ENCODE measurements around the gene CPM.
A peak's percentile ranks its signal among the peaks of the same experiment; 100 is the strongest.

The CPM gene

DNA sequence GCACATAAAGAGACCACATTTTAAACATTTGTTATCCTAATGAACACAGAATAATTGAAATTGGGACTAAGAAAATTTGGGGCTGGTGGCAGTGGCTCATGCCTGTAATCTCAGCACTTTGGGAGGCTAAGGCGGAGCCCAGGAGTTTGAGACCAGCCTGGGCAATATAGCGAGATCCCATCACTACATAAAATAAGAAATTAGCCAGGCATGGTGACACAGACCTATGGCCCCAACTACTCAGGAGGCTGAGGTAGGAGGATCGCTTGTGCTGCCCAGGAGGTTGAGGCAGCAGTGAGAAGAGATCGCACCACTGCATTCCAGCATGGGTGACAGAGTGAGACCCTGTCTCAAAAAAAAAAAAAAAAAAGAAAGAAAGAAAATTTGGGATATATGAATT is 59.7 kb downstream of the CPM start:
- DNase-seq, result no peak

GRCh38 chr12:68871921-68872320 is 61.0 kb downstream of the CPM start:
- peak; percentile 43 to 64 for DNase-seq

DNA sequence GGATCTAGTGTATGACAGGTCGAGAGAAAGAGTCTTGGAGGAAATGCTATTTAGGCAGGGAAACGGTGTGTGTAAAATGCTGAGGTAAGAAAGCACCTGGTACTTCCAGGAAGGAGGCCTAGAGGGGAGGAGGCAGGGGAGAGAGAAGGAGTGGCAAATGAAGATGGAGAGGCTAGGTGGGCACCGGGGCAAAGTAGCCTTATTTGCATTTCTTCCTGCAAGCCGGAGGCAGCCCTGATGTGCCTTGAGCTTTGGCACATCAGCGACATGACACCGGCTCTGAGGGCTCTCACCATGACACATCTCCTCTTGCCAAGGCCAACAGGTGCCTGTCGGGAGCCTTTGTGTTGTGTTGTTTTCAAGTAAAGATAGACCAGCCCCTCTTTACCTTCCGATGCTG is 61.6 kb downstream of the CPM start:
- no peak for DNase-seq

- no peak for DNase-seq
Observed at GRCh38 chr12:68870443-68870842, 62.5 kb downstream of the CPM start.

- DNase-seq, result no peak
Observed at GRCh38 chr12:68870011-68870410, 63.0 kb downstream of the CPM start.

DNA sequence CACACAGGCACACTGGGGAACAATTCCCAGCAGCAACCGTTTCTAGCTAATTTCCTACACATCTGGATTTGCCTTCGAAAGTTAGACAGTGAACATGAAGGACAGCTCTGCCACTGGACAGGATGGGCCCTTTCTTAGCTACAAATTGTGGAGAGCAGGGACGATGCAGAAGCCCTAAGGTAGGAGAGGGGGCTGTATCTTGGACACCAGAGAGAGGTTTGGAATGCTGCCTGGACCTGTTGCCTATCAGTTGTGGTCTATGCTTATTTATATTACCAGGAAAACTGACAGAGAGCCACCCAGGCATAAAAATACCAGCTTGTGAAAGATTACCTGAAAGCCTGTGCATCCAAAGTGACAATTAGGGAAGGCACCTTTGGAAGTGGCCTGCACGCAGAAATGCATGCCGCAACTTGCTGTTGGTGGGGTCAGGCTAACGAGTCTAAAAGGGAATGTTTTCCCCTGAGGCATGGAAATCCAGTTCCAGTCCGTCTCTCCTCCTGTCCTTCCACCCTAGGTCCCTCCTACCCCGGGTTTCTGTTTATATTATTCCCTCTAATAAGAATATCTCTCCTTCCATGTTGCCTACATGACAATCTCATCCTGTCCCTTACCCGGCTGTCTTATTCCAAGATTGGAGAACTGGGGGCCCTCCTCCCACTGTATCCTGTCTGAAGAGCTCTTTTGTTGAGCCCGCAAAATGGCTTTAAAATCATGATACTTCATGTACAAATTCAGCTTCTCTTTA is 64.8 kb downstream of the CPM start:
- no peak for DNase-seq

- DNase-seq, result no peak
Observed at GRCh38 chr12:68867606-68868005, 65.4 kb downstream of the CPM start.

DNA sequence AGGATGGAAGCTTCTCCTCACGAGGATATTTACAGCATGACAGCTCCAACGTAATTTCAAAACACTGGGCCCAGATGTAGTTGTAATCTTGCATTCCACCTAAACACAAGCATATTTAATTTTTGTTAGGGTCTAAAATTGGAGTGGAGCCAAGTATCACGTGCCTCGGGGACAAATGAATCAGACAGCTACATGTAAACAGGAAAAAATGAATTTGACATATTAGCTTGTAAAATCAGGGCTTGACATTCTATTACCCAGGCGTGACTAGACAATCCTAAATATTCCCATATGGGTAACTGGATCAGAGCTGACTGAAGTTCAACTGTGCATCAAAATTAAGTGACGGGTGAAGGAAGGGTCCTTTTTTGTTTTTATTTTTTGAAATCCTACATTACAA is 66.0 kb downstream of the CPM start:
- DNase-seq, result no peak

- DNase-seq, result no peak
Observed at GRCh38 chr12:68865399-68866164, 67.4 kb downstream of the CPM start.

- DNase-seq, result no peak
Observed at GRCh38 chr12:68864604-68865003, 68.4 kb downstream of the CPM start.

GRCh38 chr12:68863886-68864454 is 69.0 kb downstream of the CPM start:
- DNase-seq, result peak; percentile 57 to 72

- no peak for DNase-seq
Observed at GRCh38 chr12:68863109-68863770, 69.7 kb downstream of the CPM start.

DNA sequence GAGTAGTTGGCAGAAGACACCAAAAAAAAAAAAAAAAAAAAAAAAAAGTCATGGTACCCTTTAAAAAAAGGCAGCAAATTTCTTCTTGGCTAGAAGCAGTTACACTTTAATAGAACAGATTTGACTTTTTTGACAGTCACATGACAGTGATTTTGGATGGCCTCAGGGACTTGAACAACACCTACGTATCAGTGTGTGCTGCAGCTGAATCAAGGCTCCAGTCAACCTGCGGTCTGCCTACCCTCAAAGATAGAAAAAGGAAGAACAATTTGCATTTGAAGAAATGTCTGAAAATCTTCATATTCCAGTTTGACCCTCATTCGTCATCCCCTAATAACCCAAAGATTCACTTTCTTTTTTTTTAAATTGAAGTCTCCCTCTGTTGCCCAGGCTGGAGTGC is 71.1 kb downstream of the CPM start:
- DNase-seq, result no peak

- no peak for DNase-seq
Observed at GRCh38 chr12:68856510-68856909, 76.5 kb downstream of the CPM start.

DNA sequence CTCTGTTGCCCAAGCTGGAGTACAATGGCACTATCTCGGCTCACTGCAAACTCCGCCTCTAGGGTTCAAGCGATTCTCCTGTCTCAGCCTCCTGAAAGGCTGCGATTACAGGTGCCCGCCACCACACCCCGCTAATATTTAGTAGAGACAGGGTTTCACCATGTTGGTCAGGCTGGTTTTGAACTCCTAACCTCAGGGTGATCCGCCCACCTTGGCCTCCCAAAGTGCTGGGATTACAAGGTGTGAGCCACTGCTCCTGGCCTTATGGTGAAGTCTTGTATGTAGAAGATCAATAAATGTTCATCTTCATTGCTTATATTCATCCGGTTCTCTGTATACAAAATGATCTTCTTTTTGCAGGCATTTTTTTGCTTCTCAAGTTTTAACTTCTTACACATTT is 77.2 kb downstream of the CPM start:
- DNase-seq, result no peak

DNA sequence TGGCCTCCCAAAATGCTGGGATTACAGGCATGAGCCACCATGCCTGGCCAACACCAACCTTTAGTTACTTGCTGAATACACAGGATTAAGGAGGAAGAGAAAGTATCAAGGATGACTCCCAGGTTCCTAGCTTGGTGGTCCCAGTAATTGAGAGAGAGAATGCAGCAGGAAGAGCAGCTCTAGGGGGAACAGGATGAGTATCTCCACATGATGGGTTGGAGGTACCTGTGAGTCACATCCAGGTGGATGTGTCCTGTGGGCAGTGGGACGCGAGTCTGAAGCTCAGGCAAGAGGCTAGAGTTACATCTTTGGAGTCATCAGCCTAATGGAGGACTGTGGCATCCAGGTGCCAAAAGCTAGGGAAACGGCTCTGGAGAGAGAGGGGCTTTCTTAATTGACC is 77.9 kb downstream of the CPM start:
- DNase-seq, result no peak

DNA sequence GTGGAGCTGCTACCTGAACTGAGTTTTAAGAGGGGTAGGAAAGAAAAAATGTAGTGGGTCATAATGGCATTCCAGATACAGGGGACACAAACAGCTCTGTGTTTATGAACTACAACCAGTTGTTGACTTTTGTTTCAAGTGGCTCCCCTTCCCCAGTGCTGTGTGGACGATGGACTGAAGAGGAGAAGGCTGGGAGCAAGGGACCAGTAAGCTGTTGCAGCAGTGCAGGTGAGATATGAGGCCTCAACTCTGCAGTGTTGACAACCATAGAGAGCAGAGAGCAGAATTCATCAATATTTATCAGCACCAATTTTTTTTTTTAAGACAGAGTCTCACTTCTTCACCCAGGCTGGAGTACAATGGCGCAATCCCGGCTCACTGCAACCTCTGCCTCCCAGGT is 78.4 kb downstream of the CPM start:
- no peak for DNase-seq

DNA sequence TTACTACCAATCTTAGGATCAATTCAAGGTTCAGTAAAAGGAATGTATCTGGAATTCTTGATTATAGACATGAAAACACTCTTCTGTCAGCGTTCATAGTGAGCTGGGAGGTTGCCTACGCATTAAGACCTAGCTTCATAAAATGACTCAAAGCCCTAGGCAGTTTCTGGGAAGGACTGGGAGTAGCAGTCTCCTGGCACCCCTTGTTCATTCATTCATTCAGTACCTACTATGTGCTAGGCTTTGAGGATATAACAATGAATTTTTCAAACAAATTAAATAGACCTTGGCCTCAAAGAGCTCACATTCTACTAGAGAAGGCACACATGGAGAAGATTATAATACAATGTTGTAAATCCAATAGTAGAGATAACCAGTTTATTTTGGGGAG is 78.9 kb downstream of the CPM start:
- no peak for DNase-seq

GRCh38 chr12:68853396-68854077 is 79.4 kb downstream of the CPM start:
- DNase-seq, result no peak

DNA sequence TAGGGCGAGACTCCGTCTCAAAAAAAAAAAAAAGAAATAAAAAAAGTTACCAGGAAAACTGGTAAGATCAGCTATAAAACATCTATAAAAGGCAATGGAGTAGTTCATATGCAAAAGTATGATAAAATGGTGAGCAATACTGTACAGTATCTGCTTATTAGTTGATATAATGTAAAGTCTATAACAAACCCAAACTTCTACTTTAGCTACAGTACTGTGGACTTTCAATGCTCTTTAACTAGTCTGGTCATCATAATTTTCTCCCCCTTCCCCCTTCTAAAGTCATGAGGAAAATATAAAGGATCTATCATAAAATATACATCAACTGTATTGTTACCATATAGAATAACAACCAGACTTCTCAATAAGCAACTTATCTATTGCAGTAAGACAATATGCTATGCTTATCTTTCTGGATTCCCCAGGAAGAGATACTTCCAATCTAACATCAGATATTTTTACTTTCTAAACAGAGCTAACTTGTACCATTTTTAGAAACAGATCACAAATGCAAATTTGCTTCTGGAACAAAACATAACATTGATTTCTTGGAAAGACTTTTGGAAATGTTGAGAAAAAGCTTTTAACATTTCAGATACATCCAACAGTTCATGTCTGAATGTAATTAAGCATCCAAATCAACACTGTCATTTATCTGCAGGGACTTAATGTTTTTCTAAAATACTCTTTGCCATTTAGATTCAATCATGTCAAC is 81.2 kb downstream of the CPM start:
- no peak for DNase-seq

- DNase-seq, result no peak
Observed at GRCh38 chr12:68850390-68850789, 82.6 kb downstream of the CPM start.

GRCh38 chr12:68846811-68847210 is 86.2 kb downstream of the CPM start:
- no peak for DNase-seq
